ENCODE measurements around the gene PCGF3.
"Not testable (repeated sequence)": the region's sequence is repeated elsewhere in the genome, so short reads cannot be mapped to it uniquely, and the experiment has no call there.

The PCGF3 gene

GRCh38 chr4:669806-670559 is 35.6 kb upstream of the PCGF3 start:
- not testable (repeated sequence) for DNase-seq

- DNase-seq = no peak
Measured at GRCh38 chr4:671769-672168, 33.9 kb upstream of the PCGF3 start.

GRCh38 chr4:673349-674091 is 32.1 kb upstream of the PCGF3 start:
- DNase-seq = no peak

- DNase-seq = peak; percentile 82
Measured at GRCh38 chr4:674172-675035, 31.2 kb upstream of the PCGF3 start, which contains the start of the genes ATP5ME and MYL5. ATP5ME (minus strand) TSS chr4:674276; CDS start chr4:674247, 29 bp downstream. MYL5 (plus strand) TSS chr4:674542; CDS start chr4:678027, 3,485 bp downstream.

- no peak for DNase-seq
Measured at GRCh38 chr4:675036-675882, 30.4 kb upstream of the PCGF3 start.

- DNase-seq = no peak
Measured at GRCh38 chr4:675980-676870, 29.4 kb upstream of the PCGF3 start.

GRCh38 chr4:676871-677235 is 28.8 kb upstream of the PCGF3 start:
- DNase-seq = no peak

- no peak for DNase-seq
Measured at GRCh38 chr4:677431-678293, 28.0 kb upstream of the PCGF3 start.

- no peak for DNase-seq
Measured at GRCh38 chr4:678331-679103, 27.1 kb upstream of the PCGF3 start.

GRCh38 chr4:679104-679481 is 26.5 kb upstream of the PCGF3 start:
- DNase-seq = no peak

- no peak for DNase-seq
Measured at GRCh38 chr4:679629-680028, 26.0 kb upstream of the PCGF3 start.

GRCh38 chr4:680091-680490 is 25.5 kb upstream of the PCGF3 start:
- DNase-seq = no peak

- DNase-seq = no peak
Measured at GRCh38 chr4:680551-680927, 25.1 kb upstream of the PCGF3 start.

- DNase-seq = no peak
Measured at GRCh38 chr4:680928-681645, 24.5 kb upstream of the PCGF3 start.

GRCh38 chr4:681736-682451 is 23.7 kb upstream of the PCGF3 start:
- no peak for DNase-seq

GRCh38 chr4:682490-683172 is 23.0 kb upstream of the PCGF3 start:
- no peak for DNase-seq

GRCh38 chr4:683247-683897 is 22.3 kb upstream of the PCGF3 start:
- no peak for DNase-seq

Measured in HCEC 1CT (cell line).